ENCODE data around the gene CASKIN1.
"Not testable (repeated sequence)": the region's sequence is repeated elsewhere in the genome, so short reads cannot be mapped to it uniquely, and the experiment has no call there.

The CASKIN1 gene

DNA sequence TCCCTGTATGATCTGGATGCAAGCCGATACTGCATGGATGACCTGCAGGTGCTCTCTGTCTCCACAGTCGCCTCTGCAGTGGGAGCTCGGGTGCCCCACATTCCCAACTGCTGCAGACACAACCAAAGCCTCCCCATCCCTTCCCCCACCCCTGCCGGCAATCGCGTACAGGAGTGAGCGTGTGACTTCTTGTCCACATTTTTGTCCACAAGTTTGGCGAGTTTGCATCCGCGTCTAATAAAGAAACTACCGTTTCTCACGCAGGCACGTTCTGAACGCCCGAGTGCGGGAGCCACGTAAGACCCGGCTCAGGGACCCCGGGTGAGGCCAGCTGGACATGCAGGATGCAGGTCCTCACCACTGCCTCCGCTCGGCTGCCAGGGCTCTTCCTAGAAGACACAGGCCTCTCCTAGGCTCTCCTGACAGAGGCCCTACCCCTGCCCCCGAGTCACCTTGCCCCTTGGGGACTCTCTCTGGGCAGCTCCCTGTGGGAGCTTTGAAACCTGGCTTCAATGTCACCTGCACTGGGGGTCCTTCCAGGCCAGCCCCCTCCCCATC is 66.4 kb downstream of the CASKIN1 start:
- DNase-seq (ENCODE audit: low read depth), result not testable (repeated sequence)

DNA sequence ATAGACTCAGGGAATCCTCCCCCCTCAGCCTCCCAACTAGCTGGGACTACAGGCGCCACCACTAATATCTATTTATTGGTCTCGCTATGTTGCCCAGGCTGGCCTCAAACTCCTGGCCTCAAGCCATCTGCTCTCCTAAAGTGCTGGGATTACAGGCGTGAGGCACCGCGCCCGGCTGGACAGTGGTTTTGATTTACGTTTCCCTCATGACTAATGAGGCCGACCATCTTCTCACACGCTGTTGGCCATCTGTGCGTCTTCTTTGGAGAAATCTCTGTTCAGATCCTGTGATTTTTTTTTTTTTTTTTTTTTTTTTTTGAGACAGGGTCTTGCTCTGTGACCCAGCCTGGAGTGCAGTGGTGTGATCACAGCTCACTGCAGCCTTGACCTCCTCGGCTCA is 67.2 kb downstream of the CASKIN1 start:
- not testable (repeated sequence) for DNase-seq (ENCODE audit: low read depth)

DNA sequence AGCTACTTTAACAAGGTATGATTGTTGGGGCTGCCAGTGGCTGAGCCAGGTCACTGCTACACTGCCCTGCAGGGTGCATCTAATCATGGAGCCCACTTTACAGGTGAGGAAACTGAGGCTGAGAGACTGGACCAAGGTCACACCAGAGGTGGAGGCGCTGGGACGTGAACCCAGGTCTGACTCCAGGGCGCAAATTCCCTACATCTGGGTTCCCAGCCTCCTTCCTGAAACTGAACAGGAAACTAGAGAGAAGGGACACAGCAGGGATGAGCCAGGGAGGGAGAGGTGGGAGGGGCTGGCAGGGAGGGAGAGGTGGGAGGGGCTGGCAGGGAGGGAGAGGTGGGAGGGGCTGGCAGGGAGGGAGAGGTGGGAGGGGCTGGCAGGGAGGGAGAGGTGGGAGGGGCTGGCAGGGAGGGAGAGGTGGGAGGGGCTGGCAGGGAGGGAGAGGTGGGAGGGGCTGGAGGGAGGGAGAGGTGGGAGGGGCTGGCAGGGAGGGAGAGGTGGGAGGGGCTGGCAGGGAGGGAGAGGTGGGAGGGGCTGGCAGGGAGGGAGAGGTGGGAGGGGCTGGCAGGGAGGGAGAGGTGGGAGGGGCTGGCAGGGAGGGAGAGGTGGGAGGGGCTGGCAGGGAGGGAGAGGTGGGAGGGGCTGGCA is 68.7 kb downstream of the CASKIN1 start:
- DNase-seq (ENCODE audit: low read depth), result not testable (repeated sequence)

All from activated T-cell treated with anti-CD3 and anti-CD28 coated beads for 24 hours (primary cell).